K562 (cell line): Measurements from ENCODE around the gene TBL2. TPM values are rescaled to one million over a fixed set of nuclear protein-coding genes. Genes with fewer than 3 reads are reported as not detected.
A peak's percentile ranks its signal among the peaks of the same experiment; 100 is the strongest.

Experiments used
- ATF3 ChIP-seq, 2 experiments: fragments of 450-650 bp in 1 of 2; sonication (generic) in 1 of 2; formaldehyde crosslinking in 1 of 2; IDR thresholded peaks in 1 of 2; conservative IDR thresholded peaks in 1 of 2; 2 replicates each; pipeline versions ENCODE4 v1.6.1 to v1.8.1; 2016 to 2023; ENCODE audit warnings: mild to moderate bottlenecking in 2 of 2, moderate library complexity in 2 of 2, inconsistent platforms in 1 of 2, missing genetic modification reagents in 1 of 2
- ATF7 ChIP-seq: fragments of 450-650 bp; IDR thresholded peaks from 2 replicates; pipeline ENCODE4 v1.7.1; 2014; ENCODE audit warnings: mild to moderate bottlenecking, moderate library complexity
- CBFA2T2 ChIP-seq: fragments of 450-650 bp; conservative IDR thresholded peaks from 2 replicates; pipeline ENCODE4 v1.6.1; 2017; ENCODE audit warnings: mild to moderate bottlenecking
- E2F1 ChIP-seq: sonication (generic); formaldehyde crosslinking; IDR thresholded peaks from 2 replicates; pipeline ENCODE4 v1.8.1; 2023; ENCODE audit warnings: mild to moderate bottlenecking, missing genetic modification reagents, moderate library complexity
- FOXK1 ChIP-seq: sonication (generic); formaldehyde crosslinking; IDR thresholded peaks from 2 replicates; pipeline ENCODE4 v1.8.0; 2022; ENCODE audit warnings: missing genetic modification reagents, mild to moderate bottlenecking, borderline replicate concordance
- GATAD2A ChIP-seq: fragments of 450-650 bp; IDR thresholded peaks from 2 replicates; pipeline ENCODE4 v1.6.1; 2017
- JUN ChIP-seq, 2 experiments: sonication (generic) in 1 of 2; formaldehyde crosslinking in 1 of 2; IDR thresholded peaks; 2 replicates each; pipeline versions ENCODE4 v1.6.1 to v1.8.0; 2012 to 2022; ENCODE audit warnings: borderline replicate concordance in 2 of 2, mild to moderate bottlenecking in 2 of 2, improper control_type of control experiment in 1 of 2, low read depth in 1 of 2, low read length in 1 of 2, missing genetic modification reagents in 1 of 2
- JUND ChIP-seq, 2 experiments: IDR thresholded peaks; 2 replicates in 1 of 2; 3 replicates in 1 of 2; pipeline ENCODE4 v1.6.1; 2011; ENCODE audit warnings: borderline replicate concordance in 2 of 2, low read depth in 2 of 2, low read length in 2 of 2, improper control_type of control experiment in 1 of 2, missing biosample characterization in 1 of 2, missing genetic modification characterization in 1 of 2, missing genetic modification reagents in 1 of 2
- NFE2 ChIP-seq: IDR thresholded peaks from 2 replicates; pipeline ENCODE4 v1.6.1; 2014; ENCODE audit warnings: antibody characterized with exemption, low read depth
- ZBTB43 ChIP-seq: sonication (generic); formaldehyde crosslinking; IDR thresholded peaks from 2 replicates; pipeline ENCODE4 v1.8.0; 2023; ENCODE audit warnings: mild to moderate bottlenecking, missing genetic modification reagents
- ZEB2 ChIP-seq: fragments of 450-650 bp; IDR thresholded peaks from 2 replicates; pipeline ENCODE4 v1.6.1; 2016
- ZNF512 ChIP-seq: IDR thresholded peaks from 2 replicates; pipeline ENCODE4 v1.6.1; 2016; ENCODE audit warnings: missing genetic modification characterization, missing compliant biosample characterization
- polyA plus RNA-seq, 8 experiments: library from polyadenylated mRNA; depleted of rRNA in 4 of 8; stranded (reverse) in 5 of 8; unstranded in 3 of 8; fragments of >200 nt; fragmentation: Nextera tagmentation in 2 of 8; fragmentation: Illumina TruSeq in 1 of 8; extraction: Ambion mirVana in 2 of 8; extraction: Trizol in 1 of 8; gene quantifications; 2 replicates each; pipeline versions ENCODE4 v1.2.1 to v1.2.3, GENCODE V29; 2011 to 2014; ENCODE audit warnings: inconsistent platforms in 1 of 8, missing spikeins in 1 of 8
- total RNA-seq, 7 experiments: library from RNA; depleted of rRNA in 6 of 7; stranded (reverse); fragments of >200 nt in 6 of 7; fragmentation: Illumina TruSeq in 2 of 7; extraction: Trizol in 2 of 7; gene quantifications; 2 replicates each; pipeline versions ENCODE4 v1.2.1 to v1.2.3, GENCODE V29; 2011 to 2021; ENCODE audit warnings: low replicate concordance in 1 of 7
- TF ChIP-seq, protein P1 (sequence below): IDR thresholded peaks from 3 replicates; pipeline ENCODE4 v1.6.1; 2011; ENCODE audit warnings: borderline replicate concordance, mild to moderate bottlenecking; ENCODE audit not compliant: insufficient read length, insufficient read depth
- TF ChIP-seq, protein P2 (sequence below): fragments of 250-450 bp; sonication (Bioruptor Pico); IDR thresholded peaks from 2 replicates; pipeline ENCODE4 v1.5.0; 2022; ENCODE audit warnings: mild to moderate bottlenecking
- TF ChIP-seq, protein P3 (sequence below): fragments of 450-650 bp; formaldehyde crosslinking; IDR thresholded peaks from 2 replicates; pipeline ENCODE4 v1.4.0; 2022; ENCODE audit warnings: mild to moderate bottlenecking, moderate library complexity

Gene TBL2
- total and polyA plus RNA-seq, 9 of the 15 experiments (the other 6 are each of a cell fraction or from before 2014, with no cell fraction given): 2.5 to 123 (median 49.2) TPM

DNA sequence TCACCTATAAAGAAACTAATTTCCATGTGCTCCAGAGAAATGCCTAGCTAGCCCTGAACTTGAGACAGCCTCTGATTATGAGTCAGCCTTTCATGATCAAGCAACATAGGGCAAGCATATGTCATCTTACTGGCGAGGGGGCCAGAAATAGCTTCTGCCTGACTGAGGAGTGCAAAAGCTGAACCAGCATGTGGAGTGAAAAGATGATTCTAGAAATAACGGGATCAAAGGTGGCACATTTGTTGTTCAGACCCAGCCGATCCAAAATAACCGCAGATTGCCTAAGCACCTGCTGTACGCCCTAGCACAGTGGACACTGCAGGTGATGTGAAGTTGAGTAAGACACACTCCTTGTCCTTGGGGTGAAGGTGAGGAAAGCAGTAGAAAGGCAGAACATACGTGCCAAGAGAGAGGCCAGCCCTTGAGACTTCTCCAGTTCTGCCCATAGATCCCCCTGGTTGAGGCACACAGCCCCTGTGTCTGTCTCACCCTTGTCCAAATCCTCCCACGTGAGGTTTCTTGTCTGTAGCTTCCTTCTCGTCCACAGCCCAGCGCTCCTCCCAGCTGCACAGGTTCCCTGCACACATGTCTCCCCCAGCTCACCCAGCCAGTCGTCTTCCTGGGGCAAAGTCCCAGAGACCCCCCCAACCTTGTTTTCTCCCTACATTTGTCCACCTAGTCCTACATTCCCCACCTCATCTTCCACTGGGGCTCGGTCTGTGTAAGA lies 18.1 kb downstream of the TBL2 start (continued):
- no peak for TF ChIP-seq FOXK1 (CRISPR knock-in tag)
- TF ChIP-seq, protein P1, sequence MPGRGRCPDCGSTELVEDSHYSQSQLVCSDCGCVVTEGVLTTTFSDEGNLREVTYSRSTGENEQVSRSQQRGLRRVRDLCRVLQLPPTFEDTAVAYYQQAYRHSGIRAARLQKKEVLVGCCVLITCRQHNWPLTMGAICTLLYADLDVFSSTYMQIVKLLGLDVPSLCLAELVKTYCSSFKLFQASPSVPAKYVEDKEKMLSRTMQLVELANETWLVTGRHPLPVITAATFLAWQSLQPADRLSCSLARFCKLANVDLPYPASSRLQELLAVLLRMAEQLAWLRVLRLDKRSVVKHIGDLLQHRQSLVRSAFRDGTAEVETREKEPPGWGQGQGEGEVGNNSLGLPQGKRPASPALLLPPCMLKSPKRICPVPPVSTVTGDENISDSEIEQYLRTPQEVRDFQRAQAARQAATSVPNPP: no peak
- 0 out of 2 replicates have a peak, but pooled peaks have one; percentile 25 for TF ChIP-seq ATF7
- peak; percentile 48; the same call in 1 of the 2 replicates for TF ChIP-seq JUN (IDR thresholded peaks at IDR 0.05; ENCODE audit: borderline replicate concordance, low read depth, low read length)
- no peak for TF ChIP-seq JUN (CRISPR knock-in tag; IDR thresholded peaks at IDR 0.05; ENCODE audit: borderline replicate concordance)
- TF ChIP-seq ZBTB43 (CRISPR knock-in tag): no peak
- no peak for TF ChIP-seq ZNF512 (tag)
- TF ChIP-seq ATF3 (IDR thresholded peaks at IDR 0.05): peak; percentile 89
- TF ChIP-seq ATF3 (CRISPR knock-in tag; conservative IDR thresholded peaks at IDR 0.05): no peak
- TF ChIP-seq JUND (IDR thresholded peaks at IDR 0.05; ENCODE audit: borderline replicate concordance, low read depth, low read length): peak; percentile 75; the same call in 1 of the 2 replicates
- TF ChIP-seq JUND (tag; IDR thresholded peaks at IDR 0.05; ENCODE audit: borderline replicate concordance, low read depth, low read length): peak; percentile 79; the same call in 2 of the 3 replicates
- no peak for TF ChIP-seq GATAD2A
- peak; percentile 71 for TF ChIP-seq NFE2
- TF ChIP-seq E2F1 (CRISPR knock-in tag): 0 out of 2 replicates have a peak, but pooled peaks have one; percentile 34
- no peak for TF ChIP-seq ZEB2
- TF ChIP-seq, protein P2, sequence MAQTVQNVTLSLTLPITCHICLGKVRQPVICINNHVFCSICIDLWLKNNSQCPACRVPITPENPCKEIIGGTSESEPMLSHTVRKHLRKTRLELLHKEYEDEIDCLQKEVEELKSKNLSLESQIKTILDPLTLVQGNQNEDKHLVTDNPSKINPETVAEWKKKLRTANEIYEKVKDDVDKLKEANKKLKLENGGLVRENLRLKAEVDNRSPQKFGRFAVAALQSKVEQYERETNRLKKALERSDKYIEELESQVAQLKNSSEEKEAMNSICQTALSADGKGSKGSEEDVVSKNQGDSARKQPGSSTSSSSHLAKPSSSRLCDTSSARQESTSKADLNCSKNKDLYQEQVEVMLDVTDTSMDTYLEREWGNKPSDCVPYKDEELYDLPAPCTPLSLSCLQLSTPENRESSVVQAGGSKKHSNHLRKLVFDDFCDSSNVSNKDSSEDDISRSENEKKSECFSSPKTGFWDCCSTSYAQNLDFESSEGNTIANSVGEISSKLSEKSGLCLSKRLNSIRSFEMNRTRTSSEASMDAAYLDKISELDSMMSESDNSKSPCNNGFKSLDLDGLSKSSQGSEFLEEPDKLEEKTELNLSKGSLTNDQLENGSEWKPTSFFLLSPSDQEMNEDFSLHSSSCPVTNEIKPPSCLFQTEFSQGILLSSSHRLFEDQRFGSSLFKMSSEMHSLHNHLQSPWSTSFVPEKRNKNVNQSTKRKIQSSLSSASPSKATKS (CRISPR knock-in tag): no peak
- TF ChIP-seq, protein P3, sequence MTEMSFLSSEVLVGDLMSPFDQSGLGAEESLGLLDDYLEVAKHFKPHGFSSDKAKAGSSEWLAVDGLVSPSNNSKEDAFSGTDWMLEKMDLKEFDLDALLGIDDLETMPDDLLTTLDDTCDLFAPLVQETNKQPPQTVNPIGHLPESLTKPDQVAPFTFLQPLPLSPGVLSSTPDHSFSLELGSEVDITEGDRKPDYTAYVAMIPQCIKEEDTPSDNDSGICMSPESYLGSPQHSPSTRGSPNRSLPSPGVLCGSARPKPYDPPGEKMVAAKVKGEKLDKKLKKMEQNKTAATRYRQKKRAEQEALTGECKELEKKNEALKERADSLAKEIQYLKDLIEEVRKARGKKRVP: no peak
- TF ChIP-seq CBFA2T2: 0 out of 2 replicates have a peak, but pooled peaks have one; percentile 7
